ENCODE results near the gene LCN12. TPM values are rescaled to one million over a fixed set of nuclear protein-coding genes. Genes with fewer than 3 reads are reported as not detected.

Gene LCN12
- total RNA-seq, 1 experiment from 2014 or later = 4.2 TPM

DNA sequence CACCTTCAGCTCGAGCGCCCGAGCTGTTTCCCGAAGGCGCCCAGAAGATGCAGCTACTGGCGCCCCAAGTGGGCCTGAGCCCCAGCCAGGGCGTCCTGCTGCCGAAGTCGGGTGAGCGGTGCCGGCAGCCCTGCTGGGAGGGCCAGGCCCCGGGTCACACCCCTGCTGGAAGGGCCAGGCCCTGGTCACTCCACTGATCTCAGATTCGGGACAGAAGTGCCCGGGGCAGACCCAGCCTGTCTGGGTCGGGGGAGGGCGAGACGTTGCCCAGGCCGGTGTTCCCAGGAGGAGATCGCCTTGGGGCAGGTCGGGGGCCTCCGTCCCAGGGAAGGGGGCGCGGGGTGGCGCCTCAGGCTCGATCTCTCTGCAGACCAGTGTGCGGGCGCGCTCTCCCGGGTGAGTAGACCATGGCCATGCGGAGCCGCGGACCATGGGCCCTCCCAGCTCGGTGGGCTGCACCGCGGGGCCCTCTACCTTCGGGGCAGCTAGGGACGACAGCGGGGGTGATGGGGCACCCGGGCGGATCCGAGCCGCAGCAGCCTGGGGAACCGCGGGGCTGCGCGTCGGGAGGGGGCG, 33.0 kb downstream of the LCN12 start:
- no peaks in the 10 kb centered on the region for H3K79me2 ChIP-seq (ENCODE audit: insufficient read depth, low read length)
- H4K20me1 ChIP-seq (ENCODE audit: insufficient read depth) = no peaks in the 10 kb centered on the region
- no peak overlapping the region for H3K27ac ChIP-seq (ENCODE audit: low read depth, low read length)
- H3K36me3 ChIP-seq (ENCODE audit: control insufficient read depth in 1 of 2, insufficient read depth in 2 of 2, low read length in 2 of 2) = no peaks in the 10 kb centered on the region
- H2AFZ ChIP-seq (ENCODE audit: low read depth, low read length, poor library complexity, severe bottlenecking) = no peak overlapping the region
- H3K4me1 ChIP-seq (ENCODE audit: control insufficient read depth in 1 of 2, insufficient read depth in 2 of 2, low read length in 2 of 2) = no peaks in the 10 kb centered on the region
- no peaks in the 10 kb centered on the region for H3K9me3 ChIP-seq (ENCODE audit: control insufficient read depth in 1 of 2, insufficient read depth in 1 of 2, low read depth in 1 of 2, low read length in 2 of 2)
- CTCF ChIA-PET = no interaction called here
- DNase-seq (ENCODE audit: low read depth, low spot score) (no peak), ATAC-seq (no peak)
- TF ChIP-seq ELF1 (IDR thresholded peaks at IDR 0.05; ENCODE audit: borderline replicate concordance, low read depth) = no peak
- TF ChIP-seq ZFX (IDR thresholded peaks at IDR 0.05) = no peak
- TF ChIP-seq RAD21 (IDR thresholded peaks at IDR 0.05; ENCODE audit: low read depth) = no peak
- TF ChIP-seq SRF (IDR thresholded peaks at IDR 0.05; ENCODE audit: low read depth) = no peak
- TF ChIP-seq EZH2phosphoT487 (IDR thresholded peaks at IDR 0.05; ENCODE audit: borderline replicate concordance) = no peak
- TF ChIP-seq, protein P1, sequence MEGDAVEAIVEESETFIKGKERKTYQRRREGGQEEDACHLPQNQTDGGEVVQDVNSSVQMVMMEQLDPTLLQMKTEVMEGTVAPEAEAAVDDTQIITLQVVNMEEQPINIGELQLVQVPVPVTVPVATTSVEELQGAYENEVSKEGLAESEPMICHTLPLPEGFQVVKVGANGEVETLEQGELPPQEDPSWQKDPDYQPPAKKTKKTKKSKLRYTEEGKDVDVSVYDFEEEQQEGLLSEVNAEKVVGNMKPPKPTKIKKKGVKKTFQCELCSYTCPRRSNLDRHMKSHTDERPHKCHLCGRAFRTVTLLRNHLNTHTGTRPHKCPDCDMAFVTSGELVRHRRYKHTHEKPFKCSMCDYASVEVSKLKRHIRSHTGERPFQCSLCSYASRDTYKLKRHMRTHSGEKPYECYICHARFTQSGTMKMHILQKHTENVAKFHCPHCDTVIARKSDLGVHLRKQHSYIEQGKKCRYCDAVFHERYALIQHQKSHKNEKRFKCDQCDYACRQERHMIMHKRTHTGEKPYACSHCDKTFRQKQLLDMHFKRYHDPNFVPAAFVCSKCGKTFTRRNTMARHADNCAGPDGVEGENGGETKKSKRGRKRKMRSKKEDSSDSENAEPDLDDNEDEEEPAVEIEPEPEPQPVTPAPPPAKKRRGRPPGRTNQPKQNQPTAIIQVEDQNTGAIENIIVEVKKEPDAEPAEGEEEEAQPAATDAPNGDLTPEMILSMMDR (IDR thresholded peaks at IDR 0.05 in 2 of 3, conservative IDR thresholded peaks at IDR 0.05 in 1 of 3; ENCODE audit: borderline replicate concordance in 1 of 3, insufficient read depth in 1 of 3, low read depth in 2 of 3, low read length in 2 of 3) = no peak
- TF ChIP-seq TCF7L2 (IDR thresholded peaks at IDR 0.05; ENCODE audit: borderline replicate concordance, extremely low read depth, insufficient read depth, insufficient read length) = no peak
- TF ChIP-seq CBX3 (IDR thresholded peaks at IDR 0.05; ENCODE audit: low read depth) = no peak
- TF ChIP-seq YY1 (IDR thresholded peaks at IDR 0.05; ENCODE audit: extremely low read depth, insufficient replicate concordance, low read depth, low read length) = no peak
- TF ChIP-seq FOSL1 (IDR thresholded peaks at IDR 0.05; ENCODE audit: low read depth) = no peak
- no peak for TF ChIP-seq ZBTB33 (IDR thresholded peaks at IDR 0.05; ENCODE audit: extremely low read depth, insufficient replicate concordance, low read length)
- no peak for TF ChIP-seq CEBPB (IDR thresholded peaks at IDR 0.05; ENCODE audit: low read depth)
- TF ChIP-seq ZNF274 (IDR thresholded peaks at IDR 0.05; ENCODE audit: low read depth, low read length) = no peak
- TF ChIP-seq SIN3A (IDR thresholded peaks at IDR 0.05; ENCODE audit: low read depth) = no peak
- TF ChIP-seq EZH2 (IDR thresholded peaks at IDR 0.05) = no peak
- TF ChIP-seq, protein P2, sequence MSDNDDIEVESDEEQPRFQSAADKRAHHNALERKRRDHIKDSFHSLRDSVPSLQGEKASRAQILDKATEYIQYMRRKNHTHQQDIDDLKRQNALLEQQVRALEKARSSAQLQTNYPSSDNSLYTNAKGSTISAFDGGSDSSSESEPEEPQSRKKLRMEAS (IDR thresholded peaks at IDR 0.05) = no peak
- TF ChIP-seq, protein P3, sequence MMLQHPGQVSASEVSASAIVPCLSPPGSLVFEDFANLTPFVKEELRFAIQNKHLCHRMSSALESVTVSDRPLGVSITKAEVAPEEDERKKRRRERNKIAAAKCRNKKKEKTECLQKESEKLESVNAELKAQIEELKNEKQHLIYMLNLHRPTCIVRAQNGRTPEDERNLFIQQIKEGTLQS (IDR thresholded peaks at IDR 0.05) = no peak
- TF ChIP-seq REST (IDR thresholded peaks at IDR 0.05; ENCODE audit: low read depth) = no peak
- TF ChIP-seq EGR1 (IDR thresholded peaks at IDR 0.05; ENCODE audit: low read depth) = no peak
- no TSS peak for BruUV-seq (replicated peaks)
- H3K4me2 ChIP-seq (ENCODE audit: low read length) = no peak overlapping the region
- intact Hi-C loops (cut with micrococcal nuclease) = no loop called here
- no peaks in the 10 kb centered on the region for H3K27me3 ChIP-seq (ENCODE audit: insufficient read depth, low read length)
- POLR2A ChIA-PET = no interaction called here
- H3K9me2 ChIP-seq (ENCODE audit: insufficient read depth) = no peaks in the 10 kb centered on the region
- H3K9ac ChIP-seq (ENCODE audit: low read length) = no peak overlapping the region
- no peak overlapping the region for H3K4me3 ChIP-seq (replicated peaks in 1 of 2; ENCODE audit: low read depth in 1 of 2, low read length in 2 of 2)
- RAD21 ChIA-PET (ENCODE audit: low non-redundant PET in 1 of 2, low total read pairs in 2 of 2, uncharacterized antibody in 2 of 2, unreplicated experiment in 2 of 2) = no interaction called here
